ENCODE measurements around the gene HLCS.

HLCS gene

GRCh38 chr21:36803816-36804439, 162.5 kb downstream of the HLCS start:
- no peak overlapping the region for H3K4me3 ChIP-seq (ENCODE audit: low read depth, low read length)
- TF ChIP-seq CTCF (IDR thresholded peaks at IDR 0.05; ENCODE audit: low read depth, low read length), result no peak

GRCh38 chr21:36803051-36803645, 163.3 kb downstream of the HLCS start:
- H3K4me3 ChIP-seq (ENCODE audit: low read depth, low read length), result no peak overlapping the region
- no peak for TF ChIP-seq CTCF (IDR thresholded peaks at IDR 0.05; ENCODE audit: low read depth, low read length)

- H3K4me3 ChIP-seq (ENCODE audit: low read depth, low read length), result no peak overlapping the region
- TF ChIP-seq CTCF (IDR thresholded peaks at IDR 0.05; ENCODE audit: low read depth, low read length), result no peak
Observed at GRCh38 chr21:36800734-36801133, 165.7 kb downstream of the HLCS start.

- TF ChIP-seq CTCF (IDR thresholded peaks at IDR 0.05; ENCODE audit: low read depth, low read length), result no peak
- no peak overlapping the region for H3K4me3 ChIP-seq (ENCODE audit: low read depth, low read length)
Observed at GRCh38 chr21:36799869-36800268, 166.6 kb downstream of the HLCS start.

GRCh38 chr21:36798491-36798890, 168.0 kb downstream of the HLCS start:
- H3K4me3 ChIP-seq (ENCODE audit: low read depth, low read length), result no peak overlapping the region
- no peak for TF ChIP-seq CTCF (IDR thresholded peaks at IDR 0.05; ENCODE audit: low read depth, low read length)

GRCh38 chr21:36796070-36796469, 170.4 kb downstream of the HLCS start:
- H3K4me3 ChIP-seq (ENCODE audit: low read depth, low read length), result no peak overlapping the region
- no peak for TF ChIP-seq CTCF (IDR thresholded peaks at IDR 0.05; ENCODE audit: low read depth, low read length)

- no peak overlapping the region for H3K4me3 ChIP-seq (ENCODE audit: low read depth, low read length)
- no peak for TF ChIP-seq CTCF (IDR thresholded peaks at IDR 0.05; ENCODE audit: low read depth, low read length)
Observed at GRCh38 chr21:36792505-36792967, 173.9 kb downstream of the HLCS start.

Data from WI38 (cell line).